ENCODE results near the gene PIP4K2C. TPM values are rescaled to one million over a fixed set of nuclear protein-coding genes. Genes with fewer than 3 reads are reported as not detected.

The PIP4K2C gene
- total RNA-seq, 4 donors from 2014 or later = 22.7 to 30.7 (median 29.0) TPM

GRCh38 chr12:57621497-57622292 lies 30.7 kb downstream of the PIP4K2C start:
- Histone ChIP-seq H3K4me1 (peaks cover 20 to 42% (median 28%) of the 10 kb centered on the region in 4 donors), H3K9me3 (no peaks in the 10 kb centered on the region), H3K27ac (replicated peaks in 1 of 4) (no peak overlapping the region), H3K36me3 (peaks cover 0 to 43% (median 18%) of the 10 kb centered on the region in 4 donors), H3K4me3 (peak overlapping the region; percentile 43 to 59 (median 49)), H3K27me3 (peaks cover 0 to 44% (median 4%) of the 10 kb centered on the region in 4 donors)
- no peak for DNase-seq (ENCODE audit: extremely low spot score)
- WGBS = 3% methylated on average over 47 of the region's 49 CpGs
- intact Hi-C loops (cut with DNase I) = loop anchor here (1.0 kb wide), 1 partner anchor 38 kb away; no protein-coding TSS in a partner anchor
- no peak for TF ChIP-seq POLR2A (IDR thresholded peaks at IDR 0.05; ENCODE audit: low read depth)
- peak; percentile 91 to 94 (median 93) for TF ChIP-seq CTCF (IDR thresholded peaks at IDR 0.05)
- TF ChIP-seq EP300 (IDR thresholded peaks at IDR 0.05) = no peak
- peak; percentile 39 to 44 for TF ChIP-seq POLR2AphosphoS5 (IDR thresholded peaks at IDR 0.05)

GRCh38 chr12:57622293-57623245 lies 31.6 kb downstream of the PIP4K2C start:
- WGBS = 89% methylated on average over 9 of the region's 9 CpGs

GRCh38 chr12:57623385-57623784 lies 32.4 kb downstream of the PIP4K2C start:
- intact Hi-C loops (cut with DNase I) = no loop called here
- no peak for DNase-seq (ENCODE audit: extremely low spot score)
- no peak overlapping the region for H3K4me3 ChIP-seq
- H3K36me3 ChIP-seq = peaks cover 0 to 36% (median 17%) of the 10 kb centered on the region in 4 donors
- TF ChIP-seq POLR2A (IDR thresholded peaks at IDR 0.05; ENCODE audit: low read depth) (no peak), EP300 (IDR thresholded peaks at IDR 0.05) (no peak), POLR2AphosphoS5 (IDR thresholded peaks at IDR 0.05) (no peak), CTCF (IDR thresholded peaks at IDR 0.05) (no peak)
- no peak overlapping the region for H3K27ac ChIP-seq (replicated peaks in 1 of 4)
- peaks cover 0 to 60% (median 4%) of the 10 kb centered on the region in 4 donors for H3K27me3 ChIP-seq
- H3K9me3 ChIP-seq = no peaks in the 10 kb centered on the region
- H3K4me1 ChIP-seq = peaks cover 18 to 52% (median 33%) of the 10 kb centered on the region in 4 donors
- 79% methylated on average over 2 of the region's 2 CpGs for WGBS

More at GRCh38 chr12:57622293-57623245, 31.6 kb downstream of the PIP4K2C start:
- H3K27ac ChIP-seq (replicated peaks in 1 of 4) = no peak overlapping the region
- DNase-seq (ENCODE audit: extremely low spot score) = no peak
- no peak for TF ChIP-seq CTCF (IDR thresholded peaks at IDR 0.05)
- no peak for TF ChIP-seq POLR2AphosphoS5 (IDR thresholded peaks at IDR 0.05)
- no peak overlapping the region for H3K4me3 ChIP-seq
- peaks cover 0 to 53% (median 4%) of the 10 kb centered on the region in 4 donors for H3K27me3 ChIP-seq
- intact Hi-C loops (cut with DNase I) = no loop called here
- peaks cover 0 to 36% (median 15%) of the 10 kb centered on the region in 4 donors for H3K36me3 ChIP-seq
- H3K4me1 ChIP-seq = peaks cover 18 to 48% (median 30%) of the 10 kb centered on the region in 4 donors
- H3K9me3 ChIP-seq = no peaks in the 10 kb centered on the region

GRCh38 chr12:57623811-57624390 lies 32.9 kb downstream of the PIP4K2C start:
- no peaks in the 10 kb centered on the region for H3K9me3 ChIP-seq
- H3K27ac ChIP-seq (replicated peaks in 1 of 4) = no peak overlapping the region
- TF ChIP-seq CTCF (IDR thresholded peaks at IDR 0.05) (no peak), POLR2AphosphoS5 (IDR thresholded peaks at IDR 0.05) (no peak), EP300 (IDR thresholded peaks at IDR 0.05) (no peak), POLR2A (IDR thresholded peaks at IDR 0.05; ENCODE audit: low read depth) (no peak)
- no peak for DNase-seq (ENCODE audit: extremely low spot score)
- intact Hi-C loops (cut with DNase I) = no loop called here
- H3K4me1 ChIP-seq = peaks cover 18 to 52% (median 33%) of the 10 kb centered on the region in 4 donors
- peaks cover 0 to 66% (median 4%) of the 10 kb centered on the region in 4 donors for H3K27me3 ChIP-seq
- H3K4me3 ChIP-seq = no peak overlapping the region
- WGBS = 67% methylated on average over 5 of the region's 5 CpGs
- H3K36me3 ChIP-seq = peaks cover 0 to 41% (median 19%) of the 10 kb centered on the region in 4 donors

Data from esophagus muscularis mucosa (tissue), 4 donors.